ACC112 (cell line): ENCODE data around the gene SLC15A5.

ENCODE experiments used
- H2AFZ ChIP-seq: fragments of 200-600 bp; sonication (generic); one replicate; pipeline ENCODE4 v1.6.0; 2017; ENCODE audit warnings: antibody characterized with exemption, low read length; ENCODE audit not compliant: unreplicated experiment
- H3K27ac ChIP-seq: fragments of 200-600 bp; sonication (generic); 2 replicates; pipeline ENCODE4 v1.5.1; 2014; ENCODE audit warnings: low read depth, mild to moderate bottlenecking, antibody characterized with exemption, low read length, moderate library complexity
- H3K27me3 ChIP-seq: fragments of 200-600 bp; sonication (generic); 2 replicates; pipeline ENCODE4 v1.6.1; 2014; ENCODE audit warnings: mild to moderate bottlenecking, antibody characterized with exemption, low read length, moderate library complexity, mixed read lengths; ENCODE audit not compliant: insufficient read depth
- H3K36me3 ChIP-seq: fragments of 200-600 bp; sonication (generic); 2 replicates; pipeline ENCODE4 v1.6.1; 2016; ENCODE audit warnings: mild to moderate bottlenecking, antibody characterized with exemption, low read length, moderate library complexity, mixed read lengths; ENCODE audit not compliant: insufficient read depth
- H3K4me1 ChIP-seq: fragments of 200-600 bp; sonication (generic); one replicate; pipeline ENCODE4 v1.6.1; 2016; ENCODE audit warnings: low read length, mixed read lengths; ENCODE audit not compliant: insufficient read depth, unreplicated experiment, control insufficient read depth
- H3K4me3 ChIP-seq: fragments of 200-600 bp; sonication (generic); 2 replicates; pipeline ENCODE4 v1.5.1; 2014; ENCODE audit warnings: mild to moderate bottlenecking, low read depth, low read length
- H3K79me2 ChIP-seq: fragments of 200-600 bp; sonication (generic); one replicate; pipeline ENCODE4 v1.6.0; 2016; ENCODE audit warnings: low read length; ENCODE audit not compliant: control insufficient read depth, unreplicated experiment, insufficient read depth

SLC15A5 gene

GRCh38 chr12:16184681-16185080 is 92.8 kb downstream of the SLC15A5 start:
- H3K4me1 ChIP-seq: no peaks in the 10 kb centered on the region
- no peaks in the 10 kb centered on the region for H3K36me3 ChIP-seq
- no peaks in the 10 kb centered on the region for H3K79me2 ChIP-seq
- H3K4me3 ChIP-seq: no peak overlapping the region
- no peak overlapping the region for H2AFZ ChIP-seq
- H3K27me3 ChIP-seq: peaks cover 4% of the 10 kb centered on the region
- no peak overlapping the region for H3K27ac ChIP-seq

GRCh38 chr12:16183541-16183940 is 93.9 kb downstream of the SLC15A5 start:
- no peaks in the 10 kb centered on the region; the same call in 1 of the 2 replicates for H3K27me3 ChIP-seq
- no peaks in the 10 kb centered on the region for H3K79me2 ChIP-seq
- H3K36me3 ChIP-seq: no peaks in the 10 kb centered on the region
- H3K4me1 ChIP-seq: no peaks in the 10 kb centered on the region
- no peak overlapping the region for H3K4me3 ChIP-seq
- H2AFZ ChIP-seq: no peak overlapping the region
- no peak overlapping the region for H3K27ac ChIP-seq

GRCh38 chr12:16175840-16176239 is 101.6 kb downstream of the SLC15A5 start:
- H3K79me2 ChIP-seq: no peaks in the 10 kb centered on the region
- no peak overlapping the region for H3K4me3 ChIP-seq
- no peaks in the 10 kb centered on the region for H3K27me3 ChIP-seq
- no peak overlapping the region for H2AFZ ChIP-seq
- H3K36me3 ChIP-seq: no peaks in the 10 kb centered on the region
- H3K27ac ChIP-seq: no peak overlapping the region
- H3K4me1 ChIP-seq: no peaks in the 10 kb centered on the region

GRCh38 chr12:16174282-16174681 is 103.2 kb downstream of the SLC15A5 start:
- Histone ChIP-seq H3K4me1 (no peaks in the 10 kb centered on the region), H3K36me3 (no peaks in the 10 kb centered on the region), H3K27me3 (no peaks in the 10 kb centered on the region), H3K27ac (no peak overlapping the region), H2AFZ (no peak overlapping the region), H3K4me3 (no peak overlapping the region), H3K79me2 (no peaks in the 10 kb centered on the region)

GRCh38 chr12:16171348-16171747 is 106.1 kb downstream of the SLC15A5 start:
- no peak overlapping the region for H3K4me3 ChIP-seq
- no peak overlapping the region for H2AFZ ChIP-seq
- H3K27ac ChIP-seq: no peak overlapping the region
- no peaks in the 10 kb centered on the region for H3K79me2 ChIP-seq
- no peaks in the 10 kb centered on the region for H3K36me3 ChIP-seq
- H3K4me1 ChIP-seq: no peaks in the 10 kb centered on the region
- no peaks in the 10 kb centered on the region for H3K27me3 ChIP-seq

GRCh38 chr12:16168078-16168477 is 109.4 kb downstream of the SLC15A5 start:
- no peak overlapping the region for H3K4me3 ChIP-seq
- H3K27ac ChIP-seq: no peak overlapping the region
- no peak overlapping the region for H2AFZ ChIP-seq

GRCh38 chr12:16166563-16167470 is 110.7 kb downstream of the SLC15A5 start:
- H3K36me3 ChIP-seq: no peaks in the 10 kb centered on the region
- no peak overlapping the region for H3K27ac ChIP-seq
- no peak overlapping the region for H3K4me3 ChIP-seq
- no peaks in the 10 kb centered on the region for H3K79me2 ChIP-seq
- no peaks in the 10 kb centered on the region for H3K27me3 ChIP-seq
- H2AFZ ChIP-seq: no peak overlapping the region
- H3K4me1 ChIP-seq: no peaks in the 10 kb centered on the region

More at GRCh38 chr12:16168078-16168477, 109.4 kb downstream of the SLC15A5 start:
- Histone ChIP-seq H3K36me3 (no peaks in the 10 kb centered on the region), H3K27me3 (no peaks in the 10 kb centered on the region), H3K4me1 (no peaks in the 10 kb centered on the region), H3K79me2 (no peaks in the 10 kb centered on the region)

GRCh38 chr12:16165506-16165905 is 112.0 kb downstream of the SLC15A5 start:
- Histone ChIP-seq H3K79me2 (no peaks in the 10 kb centered on the region), H3K4me1 (no peaks in the 10 kb centered on the region), H3K27ac (no peak overlapping the region), H3K4me3 (no peak overlapping the region), H2AFZ (no peak overlapping the region), H3K36me3 (no peaks in the 10 kb centered on the region), H3K27me3 (no peaks in the 10 kb centered on the region)

GRCh38 chr12:16163901-16164300 is 113.6 kb downstream of the SLC15A5 start:
- no peaks in the 10 kb centered on the region for H3K27me3 ChIP-seq
- no peaks in the 10 kb centered on the region for H3K79me2 ChIP-seq
- H3K4me3 ChIP-seq: no peak overlapping the region

GRCh38 chr12:16163146-16163545 is 114.3 kb downstream of the SLC15A5 start:
- Histone ChIP-seq H3K27ac (no peak overlapping the region), H3K36me3 (no peaks in the 10 kb centered on the region), H3K27me3 (no peaks in the 10 kb centered on the region), H3K4me1 (no peaks in the 10 kb centered on the region), H2AFZ (no peak overlapping the region), H3K79me2 (no peaks in the 10 kb centered on the region), H3K4me3 (no peak overlapping the region)

More at GRCh38 chr12:16163901-16164300, 113.6 kb downstream of the SLC15A5 start:
- H2AFZ ChIP-seq: no peak overlapping the region
- H3K27ac ChIP-seq: no peak overlapping the region
- H3K4me1 ChIP-seq: no peaks in the 10 kb centered on the region
- no peaks in the 10 kb centered on the region for H3K36me3 ChIP-seq

GRCh38 chr12:16159571-16159970 is 117.9 kb downstream of the SLC15A5 start:
- no peaks in the 10 kb centered on the region for H3K4me1 ChIP-seq
- no peaks in the 10 kb centered on the region for H3K79me2 ChIP-seq
- no peak overlapping the region for H3K27ac ChIP-seq
- no peak overlapping the region for H3K4me3 ChIP-seq
- no peak overlapping the region for H2AFZ ChIP-seq
- H3K36me3 ChIP-seq: no peaks in the 10 kb centered on the region
- H3K27me3 ChIP-seq: no peaks in the 10 kb centered on the region
